Glomerular visceral epithelial cell (primary cell): ENCODE measurements around the gene PTPN11.

Source experiments
- DNase-seq: peaks from one replicate; pipeline ENCODE4 v3.0.0-alpha.2; 2016; ENCODE audit errors: extremely low spot score

The PTPN11 gene

GRCh38 chr12:112543751-112544150 is 125.0 kb downstream of the PTPN11 start:
- no peak for DNase-seq

GRCh38 chr12:112546339-112546738 is 127.6 kb downstream of the PTPN11 start:
- no peak for DNase-seq

- DNase-seq = no peak
Measured at GRCh38 chr12:112546996-112547395, 128.2 kb downstream of the PTPN11 start.

- DNase-seq = no peak
Measured at GRCh38 chr12:112549031-112549430, 130.3 kb downstream of the PTPN11 start.

GRCh38 chr12:112551681-112552080 is 132.9 kb downstream of the PTPN11 start:
- DNase-seq = no peak

GRCh38 chr12:112555621-112556233 is 137.0 kb downstream of the PTPN11 start:
- DNase-seq = no peak

GRCh38 chr12:112557951-112558630 is 139.3 kb downstream of the PTPN11 start:
- no peak for DNase-seq
